Stimulated activated CD4-positive, alpha-beta T cell treated with anti-CD3 and anti-CD28 coated beads, Interleukin-1b, Interleukin-23, amount 100 ng/mL, for 48 hours (primary cell): ENCODE data around the gene CFAP119.
"Not testable (repeated sequence)": the region's sequence is repeated elsewhere in the genome, so short reads cannot be mapped to it uniquely, and the experiment has no call there.

Experiments used
- DNase-seq: peaks from one replicate; pipeline ENCODE4 v3.0.0-alpha.2; 2020

CFAP119 gene

GRCh38 chr16:30761928-30762902, at the start of gene CFAP119, which contains the start of gene RNF40:
Gene CFAP119 (minus strand): TSS chr16:30762062. CDS start chr16:30761748, 314 bp downstream.
Gene RNF40 (plus strand): TSS chr16:30762322. CDS start chr16:30762546, 224 bp downstream.
- peak; percentile 92 for DNase-seq

DNA sequence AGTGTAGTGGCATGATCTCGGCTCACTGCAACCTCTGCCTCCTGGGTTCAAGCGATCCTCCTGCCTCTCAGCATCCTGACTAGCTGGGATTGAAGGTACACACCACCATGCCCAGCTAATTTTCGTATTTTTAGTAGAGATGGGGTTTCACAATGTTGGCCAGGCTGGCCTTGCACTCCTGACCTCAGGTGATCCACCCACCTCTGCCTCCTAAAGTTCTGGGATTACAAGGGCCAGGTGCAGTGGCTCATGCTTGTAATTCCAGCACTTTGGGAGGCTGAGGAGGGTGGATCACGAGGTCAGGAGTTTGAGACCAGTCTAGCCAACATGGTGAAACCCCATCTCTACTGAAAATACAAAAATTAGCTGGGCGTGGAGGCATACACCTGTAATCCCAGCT, 47.8 kb upstream of the CFAP119 start:
- DNase-seq: not testable (repeated sequence)

DNA sequence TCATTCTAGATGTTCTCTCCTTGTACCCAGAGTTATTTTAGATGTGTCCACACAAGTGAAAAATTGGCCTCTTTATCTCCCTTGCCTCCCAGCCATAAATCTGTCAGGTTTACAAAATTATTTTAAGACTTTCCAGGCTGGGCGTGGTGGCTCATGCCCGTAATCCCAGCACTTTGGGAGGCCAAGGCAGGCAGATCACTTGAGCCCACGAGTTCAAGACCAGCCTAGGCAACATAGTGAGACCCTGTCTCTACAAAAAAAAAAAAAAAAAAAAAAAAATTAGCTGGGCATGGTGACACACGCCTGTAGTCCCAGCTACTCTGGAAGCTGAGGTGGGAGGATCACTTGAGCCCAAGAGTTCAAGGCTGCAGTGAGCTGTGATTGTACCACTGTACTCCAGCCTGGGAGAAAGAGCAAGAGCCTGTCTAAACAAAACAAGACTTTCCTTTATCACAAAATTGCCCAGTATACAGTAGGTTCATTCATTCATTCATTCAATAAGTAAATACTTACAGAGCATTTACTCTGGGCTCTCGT, 47.1 kb upstream of the CFAP119 start:
- DNase-seq: not testable (repeated sequence)

DNA sequence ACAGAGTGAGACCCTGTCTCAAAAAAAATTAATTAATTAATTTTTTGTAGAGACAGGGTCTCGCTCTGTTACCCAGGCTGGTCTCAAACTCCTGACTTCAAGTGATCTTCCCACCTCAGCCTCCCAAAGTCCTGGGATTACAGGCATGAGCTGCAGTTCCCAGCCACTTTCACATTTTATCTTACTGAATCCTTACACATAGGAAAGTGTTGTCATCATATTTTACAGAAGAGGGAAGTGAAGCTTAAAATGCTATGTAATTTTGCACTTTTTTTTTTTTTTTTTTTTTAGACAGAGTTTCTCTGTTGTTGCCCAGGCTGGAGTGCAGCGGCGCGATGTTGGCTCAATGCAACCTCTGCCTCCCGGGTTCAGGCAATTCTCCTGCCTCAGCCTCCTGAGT, 46.3 kb upstream of the CFAP119 start:
- no peak for DNase-seq

DNA sequence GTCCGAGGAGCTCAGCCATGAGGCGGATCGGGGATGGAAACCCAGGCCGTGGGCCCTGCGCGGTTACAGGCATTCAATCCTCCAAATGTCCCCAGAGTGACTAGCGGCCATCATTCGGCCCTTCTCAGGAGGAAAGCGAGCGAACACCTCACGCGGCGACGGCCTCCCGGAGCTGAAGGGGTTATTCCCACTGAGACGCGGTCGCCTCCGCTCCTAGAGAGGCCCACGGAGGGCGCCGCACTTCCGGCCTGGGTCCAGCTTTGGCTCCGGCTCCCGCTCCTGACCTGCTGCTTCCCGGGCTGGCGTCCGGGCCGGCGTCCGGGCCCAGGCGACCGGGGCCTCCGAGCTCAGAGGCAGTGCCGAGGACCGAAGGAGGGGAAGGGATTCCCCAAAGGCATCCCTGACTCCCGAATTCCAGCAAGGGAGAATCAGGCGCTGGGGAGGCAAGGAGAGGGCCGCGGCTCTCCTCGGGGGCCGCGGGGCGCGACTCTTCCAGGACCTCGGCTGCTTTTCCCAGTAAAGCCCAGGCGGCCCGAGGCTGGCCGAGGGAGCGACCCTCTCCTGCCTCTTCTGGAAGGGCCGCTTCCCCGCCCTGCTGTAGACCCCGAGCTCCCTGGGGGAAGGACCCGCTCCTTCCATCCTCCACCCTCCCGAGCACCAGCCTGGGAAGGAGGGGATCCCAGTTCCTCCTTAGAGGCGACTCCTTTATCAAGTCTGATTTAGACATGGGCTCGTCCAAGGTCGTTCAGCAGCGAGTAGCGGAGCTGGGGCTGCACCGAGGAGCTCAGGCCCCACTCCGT, 43.7 kb upstream of the CFAP119 start:
- peak; percentile 33 for DNase-seq

GRCh38 chr16:30805056-30805369, 43.2 kb upstream of the CFAP119 start:
- DNase-seq: peak; percentile 22

GRCh38 chr16:30802936-30803335, 41.1 kb upstream of the CFAP119 start:
- DNase-seq: no peak

- DNase-seq: no peak
These were observed 35.9 kb upstream of the CFAP119 start for GRCh38 chr16:30797670-30798309.

GRCh38 chr16:30794634-30795033, 32.8 kb upstream of the CFAP119 start:
- DNase-seq: no peak

DNA sequence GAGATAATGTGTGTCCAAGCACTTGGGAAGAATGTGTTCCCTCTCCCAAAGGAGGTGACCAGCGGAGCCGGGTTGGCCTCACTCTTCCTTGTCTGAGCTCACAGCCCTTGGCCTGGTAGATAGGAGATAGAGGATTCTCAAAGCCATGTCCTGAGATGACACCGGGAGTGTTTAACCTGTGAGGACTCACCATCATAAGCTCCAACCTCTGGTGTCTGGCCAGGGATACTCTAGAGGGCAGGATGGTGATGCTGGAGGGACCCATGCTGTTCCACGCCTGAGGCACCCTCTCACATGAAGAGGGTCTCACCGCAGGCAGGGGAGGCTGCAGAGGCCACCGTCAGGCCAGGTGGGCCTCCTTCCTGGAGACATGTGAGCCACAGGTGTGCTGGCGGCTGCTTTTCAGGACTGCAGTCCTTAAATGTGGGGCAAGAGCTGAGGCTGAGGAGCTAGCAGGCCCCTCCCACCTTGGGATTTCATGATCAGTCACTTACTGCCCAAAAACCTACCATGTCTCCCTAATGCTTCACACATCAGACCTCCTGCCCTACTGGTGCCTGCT, 31.7 kb upstream of the CFAP119 start:
- DNase-seq: no peak

- DNase-seq: no peak
These were observed 25.9 kb upstream of the CFAP119 start for GRCh38 chr16:30787613-30788378.

DNA sequence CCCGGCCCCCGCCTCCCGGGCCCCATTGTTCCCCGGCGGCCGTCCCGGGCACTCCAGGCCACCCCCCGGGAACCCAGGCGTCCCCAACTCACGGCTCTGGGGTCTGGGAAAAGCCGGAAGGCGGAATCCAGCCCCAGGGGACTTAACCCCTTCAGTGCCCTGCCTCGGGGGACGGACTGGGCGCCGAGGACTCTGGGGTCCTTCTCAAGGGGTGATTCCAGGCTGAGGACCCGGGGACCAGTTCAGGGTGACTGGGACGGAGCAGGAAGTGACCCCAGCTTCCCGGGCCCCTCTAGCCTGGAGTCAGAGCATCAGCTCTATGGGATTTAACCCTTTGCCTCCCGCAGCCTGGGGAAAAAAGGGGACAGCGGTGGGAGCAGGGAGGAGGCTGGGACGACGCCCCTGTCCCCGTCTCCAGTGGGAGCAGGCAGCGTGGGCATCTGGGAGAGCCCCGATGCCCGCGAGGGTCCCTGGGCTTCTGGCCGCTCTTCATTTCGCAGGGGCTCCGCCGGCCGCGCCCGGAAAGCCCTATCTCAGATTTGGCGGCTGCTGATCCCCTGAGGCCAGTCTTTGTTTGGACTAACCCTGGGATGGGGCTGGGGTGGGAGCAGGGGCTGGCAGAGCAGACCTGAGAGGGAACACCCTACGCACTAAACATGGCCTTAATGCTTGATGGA, 25.2 kb upstream of the CFAP119 start, which contains the start of gene ZNF629:
Gene ZNF629, minus strand, starts transcription at position 270 of the 677 bp plus-strand sequence. CDS start 2,723 bp downstream, outside the sequence.
- DNase-seq: no peak

- DNase-seq: no peak
These were observed 24.5 kb upstream of the CFAP119 start for GRCh38 chr16:30786115-30786935.

GRCh38 chr16:30785126-30786106, 23.6 kb upstream of the CFAP119 start:
- no peak for DNase-seq

DNA sequence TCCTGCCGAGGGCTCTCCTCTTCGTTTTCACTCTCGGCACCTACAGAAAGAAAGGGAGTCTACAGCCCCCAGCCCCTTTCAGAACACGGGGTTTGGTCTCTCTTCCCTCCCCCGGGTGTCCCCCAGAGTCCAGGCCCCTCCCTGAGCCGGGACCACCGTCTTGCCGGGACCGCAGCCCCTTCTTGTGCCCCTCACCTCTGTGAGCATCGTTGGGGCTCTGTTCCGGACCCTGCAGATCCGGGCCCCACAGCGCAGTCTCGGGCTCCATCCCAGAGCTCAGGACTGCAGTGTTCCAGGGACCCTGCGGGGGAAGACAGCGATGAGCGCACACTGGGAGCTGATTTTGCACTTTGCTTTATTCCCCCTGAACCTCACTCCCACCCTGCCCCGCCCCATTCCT, 22.4 kb upstream of the CFAP119 start:
- no peak for DNase-seq

- no peak for DNase-seq
These were observed 21.6 kb upstream of the CFAP119 start for GRCh38 chr16:30783280-30784109.

DNA sequence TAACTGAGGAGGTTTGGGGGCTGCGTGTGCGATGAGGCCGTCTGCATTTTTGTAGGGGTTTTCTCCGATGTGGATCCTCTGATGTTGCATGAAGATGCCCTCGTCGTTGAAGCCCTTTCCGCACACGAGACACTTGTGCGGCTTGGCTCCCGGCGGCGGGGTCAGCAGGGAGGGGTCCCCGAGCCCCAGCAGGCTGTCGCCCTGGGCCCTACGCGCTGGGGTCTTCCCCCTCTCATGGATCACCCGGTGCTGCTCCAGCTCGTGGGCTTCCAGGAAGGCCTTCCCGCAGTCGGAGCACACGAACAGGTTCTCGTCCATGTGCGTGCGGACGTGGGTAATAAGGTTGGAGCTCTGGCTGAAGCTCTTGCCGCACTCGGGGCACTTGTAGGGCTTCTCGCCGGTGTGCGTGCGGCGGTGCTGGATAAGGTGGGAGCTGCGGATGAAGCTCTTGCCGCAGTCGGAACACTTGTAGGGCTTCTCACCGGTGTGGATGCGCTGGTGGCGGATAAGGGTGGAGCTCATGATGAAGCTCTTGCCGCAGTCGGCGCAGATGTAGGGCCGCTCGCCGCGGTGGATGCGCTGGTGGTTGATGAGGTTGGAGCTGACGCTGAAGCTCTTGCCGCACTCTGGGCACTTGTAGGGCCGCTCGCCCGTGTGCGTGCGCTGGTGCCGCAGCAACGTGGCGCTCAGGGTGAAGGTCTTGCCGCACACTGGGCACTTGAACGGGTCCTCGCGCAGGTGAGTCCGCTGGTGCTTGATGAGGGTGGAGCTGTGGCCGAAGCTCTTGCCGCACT, 20.8 kb upstream of the CFAP119 start:
- DNase-seq: no peak
